Thoracic aorta (tissue), 2 donors: Measurements from ENCODE around the gene THBS3. TPM values are rescaled to one million over a fixed set of nuclear protein-coding genes. Genes with fewer than 3 reads are reported as not detected.

ENCODE experiments used
- ATAC-seq: fragments of 150-250 bp; one replicate; pipeline ENCODE4 v1.8.0; 2017; ENCODE audit warnings: low read depth; ENCODE audit not compliant: insufficient number of reproducible peaks, low FRiP score
- DNase-seq: peaks from one replicate; pipeline ENCODE4 v3.0.0-alpha.2; 2020; ENCODE audit warnings: low spot score
- H3K27ac ChIP-seq, 2 donors: fragments of 200-600 bp; sonication (generic); 1 replicate in 1 of 2; 2 replicates in 1 of 2; pipeline ENCODE4 v1.5.1; 2016; ENCODE audit warnings: mild to moderate bottlenecking in 2 of 2, moderate library complexity in 2 of 2
- H3K27me3 ChIP-seq: fragments of 200-600 bp; sonication (generic); replicated peaks from 2 replicates; pipeline ENCODE4 v1.6.0; 2016; ENCODE audit warnings: mild to moderate bottlenecking; ENCODE audit not compliant: insufficient read depth
- H3K36me3 ChIP-seq: fragments of 200-600 bp; sonication (generic); one replicate; pipeline ENCODE4 v1.5.1; 2016
- H3K4me1 ChIP-seq, 2 donors: fragments of 200-600 bp; sonication (generic); 1 replicate in 1 of 2; 2 replicates in 1 of 2; pipeline versions ENCODE4 v1.5.1 to v1.6.0; 2016; ENCODE audit warnings: low read depth in 2 of 2, mild to moderate bottlenecking in 1 of 2; ENCODE audit not compliant: control insufficient read depth in 1 of 2
- H3K4me3 ChIP-seq: fragments of 200-600 bp; sonication (generic); 2 replicates; pipeline ENCODE4 v1.5.1; 2016; ENCODE audit warnings: mild to moderate bottlenecking
- H3K9me3 ChIP-seq: fragments of 200-600 bp; sonication (generic); 2 replicates; pipeline ENCODE4 v1.5.1; 2016
- total RNA-seq, 2 donors: library from RNA; depleted of rRNA; stranded (reverse); fragments of >200 nt; gene quantifications; one replicate each; pipeline versions ENCODE4 v1.1.0 to v1.2.3, GENCODE V29; 2016
- TF ChIP-seq, protein P1 (sequence below): fragments of 200-600 bp; sonication (generic); IDR thresholded peaks from one replicate; pipeline ENCODE4 v1.5.1; 2019; ENCODE audit warnings: antibody characterized with exemption

The THBS3 gene
- total RNA-seq, 2 donors from 2014 or later: 45.3 to 81.6 TPM

DNA sequence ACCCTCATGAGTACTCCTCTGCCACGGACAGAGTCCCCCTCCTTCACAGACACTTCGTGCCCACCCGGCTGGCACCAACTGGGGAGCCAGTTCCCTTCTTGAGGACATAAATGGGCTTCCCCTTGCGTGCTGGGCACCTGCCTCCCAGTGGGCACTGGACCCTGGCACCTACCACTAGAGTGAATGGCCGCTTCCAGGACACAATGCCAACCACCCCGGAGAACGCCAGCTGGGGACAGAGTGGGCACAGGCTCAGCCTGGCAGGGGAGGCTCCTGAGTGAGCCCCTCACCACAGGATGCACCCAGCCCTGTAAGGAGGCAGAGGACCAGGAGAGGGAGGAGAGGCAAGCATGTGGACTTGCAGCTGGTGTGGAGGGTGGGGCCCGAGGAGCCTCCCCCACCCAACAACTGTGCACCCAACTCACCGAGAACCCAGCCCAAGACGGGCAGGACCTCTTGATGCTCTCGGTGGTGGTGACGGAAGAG is 46.6 kb upstream of the THBS3 start:
- Histone ChIP-seq H3K4me1 (peaks cover 16 to 41% of the 10 kb centered on the region in 2 donors), H3K4me3 (peak overlapping the region; percentile 77), H3K27me3 (no peaks in the 10 kb centered on the region), H3K27ac (peak overlapping the region; percentile 83 to 97), H3K9me3 (no peaks in the 10 kb centered on the region), H3K36me3 (peaks cover 10% of the 10 kb centered on the region)
- DNase-seq: no peak
- ATAC-seq: no peak
- TF ChIP-seq, protein P1, sequence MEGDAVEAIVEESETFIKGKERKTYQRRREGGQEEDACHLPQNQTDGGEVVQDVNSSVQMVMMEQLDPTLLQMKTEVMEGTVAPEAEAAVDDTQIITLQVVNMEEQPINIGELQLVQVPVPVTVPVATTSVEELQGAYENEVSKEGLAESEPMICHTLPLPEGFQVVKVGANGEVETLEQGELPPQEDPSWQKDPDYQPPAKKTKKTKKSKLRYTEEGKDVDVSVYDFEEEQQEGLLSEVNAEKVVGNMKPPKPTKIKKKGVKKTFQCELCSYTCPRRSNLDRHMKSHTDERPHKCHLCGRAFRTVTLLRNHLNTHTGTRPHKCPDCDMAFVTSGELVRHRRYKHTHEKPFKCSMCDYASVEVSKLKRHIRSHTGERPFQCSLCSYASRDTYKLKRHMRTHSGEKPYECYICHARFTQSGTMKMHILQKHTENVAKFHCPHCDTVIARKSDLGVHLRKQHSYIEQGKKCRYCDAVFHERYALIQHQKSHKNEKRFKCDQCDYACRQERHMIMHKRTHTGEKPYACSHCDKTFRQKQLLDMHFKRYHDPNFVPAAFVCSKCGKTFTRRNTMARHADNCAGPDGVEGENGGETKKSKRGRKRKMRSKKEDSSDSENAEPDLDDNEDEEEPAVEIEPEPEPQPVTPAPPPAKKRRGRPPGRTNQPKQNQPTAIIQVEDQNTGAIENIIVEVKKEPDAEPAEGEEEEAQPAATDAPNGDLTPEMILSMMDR: no peak

DNA sequence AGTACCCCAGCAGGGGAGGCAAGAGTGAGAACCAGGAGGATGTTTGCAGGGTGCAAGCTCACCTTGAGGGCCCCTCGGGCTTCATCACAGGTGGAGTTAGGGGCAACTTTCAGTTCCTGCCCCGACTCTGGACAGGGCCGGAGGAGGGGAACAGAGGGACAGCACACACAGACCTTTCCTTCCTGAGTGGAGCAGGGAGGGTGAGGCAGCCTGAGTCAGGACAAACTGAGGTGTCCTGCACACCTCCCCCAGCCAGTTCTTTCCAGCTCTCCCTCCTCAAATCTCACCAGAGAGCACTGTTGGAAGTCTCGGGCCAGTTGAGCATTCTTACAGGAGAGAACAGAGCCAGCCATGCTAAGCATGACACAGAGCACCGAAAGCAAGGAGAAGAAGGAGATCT is 46.1 kb upstream of the THBS3 start:
- Histone ChIP-seq H3K4me1 (peaks cover 16 to 41% of the 10 kb centered on the region in 2 donors), H3K27me3 (no peaks in the 10 kb centered on the region), H3K36me3 (peaks cover 10% of the 10 kb centered on the region), H3K9me3 (no peaks in the 10 kb centered on the region), H3K4me3 (peak overlapping the region; percentile 77), H3K27ac (peak overlapping the region in 1 of 2 donors; percentile 83)
- DNase-seq (no peak), ATAC-seq (no peak)
- TF ChIP-seq, protein P1: no peak

DNA sequence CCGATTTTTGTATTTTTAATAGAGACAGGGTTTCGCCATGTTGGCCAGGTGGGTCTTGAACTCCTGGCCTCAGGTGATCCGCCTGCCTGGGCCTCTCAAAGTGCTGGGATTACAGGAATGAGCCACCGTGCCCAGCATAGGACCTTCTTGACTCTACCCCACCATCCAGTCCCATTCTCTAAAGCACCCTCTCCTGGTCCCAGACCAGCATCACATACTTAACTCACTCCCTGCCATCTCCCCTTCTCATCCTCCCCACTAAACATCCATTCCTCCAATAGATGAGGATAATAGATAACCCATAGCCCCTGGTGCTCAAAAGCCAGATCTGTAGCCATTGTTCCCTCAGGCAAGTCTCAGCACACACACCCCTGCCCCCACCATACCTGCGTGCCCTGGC is 45.5 kb upstream of the THBS3 start:
- Histone ChIP-seq H3K9me3 (no peaks in the 10 kb centered on the region), H3K27me3 (no peaks in the 10 kb centered on the region), H3K4me3 (peak overlapping the region; percentile 77), H3K4me1 (peaks cover 16 to 41% of the 10 kb centered on the region in 2 donors), H3K27ac (no peak overlapping the region), H3K36me3 (peaks cover 6% of the 10 kb centered on the region)
- TF ChIP-seq, protein P1: no peak
- ATAC-seq (no peak), DNase-seq (no peak)

DNA sequence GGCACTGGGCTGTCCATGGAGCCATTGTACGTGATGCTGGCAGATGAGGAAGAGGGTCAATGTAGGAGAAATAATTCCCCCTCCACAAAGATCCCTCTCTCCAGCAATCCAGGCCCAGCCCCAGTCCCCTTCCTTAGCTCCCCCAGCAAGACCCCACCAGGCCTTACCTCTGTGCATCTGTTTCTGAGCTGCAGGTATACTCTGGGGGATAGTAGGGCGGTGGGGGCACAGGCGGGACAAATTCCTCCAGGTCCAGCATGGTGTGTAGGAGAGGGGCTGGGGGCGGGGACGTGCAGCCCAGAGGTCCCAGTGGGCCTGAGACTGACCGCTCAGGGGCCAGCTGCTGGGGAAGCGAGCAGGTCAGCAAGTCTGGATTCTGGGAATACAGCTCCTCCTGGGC is 43.9 kb upstream of the THBS3 start:
- DNase-seq (no peak), ATAC-seq (no peak)
- Histone ChIP-seq H3K27me3 (no peaks in the 10 kb centered on the region), H3K4me1 (peaks cover 16 to 40% of the 10 kb centered on the region in 2 donors), H3K27ac (peak overlapping the region in 1 of 2 donors; percentile 16), H3K4me3 (no peak overlapping the region), H3K9me3 (no peaks in the 10 kb centered on the region), H3K36me3 (peaks cover 4% of the 10 kb centered on the region)
- TF ChIP-seq, protein P1: no peak

DNA sequence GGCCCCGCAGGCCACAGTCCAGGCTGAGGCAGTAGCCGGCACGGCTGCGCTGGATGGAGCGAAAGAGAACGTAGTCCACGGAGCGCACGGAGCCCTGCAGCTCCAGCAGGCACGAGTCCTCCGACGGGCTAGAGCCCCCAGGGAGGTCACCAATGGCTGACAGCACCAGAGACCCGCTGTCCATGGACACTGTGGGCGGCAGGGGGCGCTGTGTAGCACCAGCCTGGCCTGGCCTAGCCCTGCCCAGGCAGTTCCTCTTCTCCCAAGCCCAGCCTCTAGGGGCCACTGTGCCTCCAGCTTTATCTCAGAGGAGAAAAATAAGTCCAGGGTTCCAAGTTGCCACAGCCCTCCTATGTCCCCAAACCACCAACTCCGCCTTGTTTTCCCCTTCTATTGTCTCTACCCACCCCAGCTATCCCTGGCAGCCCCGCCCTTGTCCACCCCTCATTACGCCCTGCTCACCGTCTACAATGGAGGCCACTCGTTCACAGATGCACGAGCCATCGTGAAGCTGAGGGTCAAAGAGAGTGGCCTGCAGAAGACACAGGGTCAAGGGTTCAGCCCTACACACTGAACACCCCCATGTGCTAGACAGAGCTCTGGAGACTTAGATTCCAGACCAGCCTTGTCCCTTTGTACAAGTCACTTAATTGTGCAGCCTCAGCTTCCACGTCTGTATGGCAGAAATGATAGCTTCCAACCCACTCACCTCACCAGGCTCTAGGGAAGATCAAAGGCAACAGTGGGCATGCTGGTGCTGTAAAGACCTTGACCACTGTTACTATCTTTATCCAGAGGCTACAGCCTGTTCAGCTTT is 43.1 kb upstream of the THBS3 start:
- TF ChIP-seq, protein P1: peak; percentile 99
- H3K4me1 ChIP-seq: peaks cover 16 to 33% of the 10 kb centered on the region in 2 donors
- H3K27me3 ChIP-seq: no peaks in the 10 kb centered on the region
- H3K4me3 ChIP-seq: peak overlapping the region; percentile 58
- peaks cover 4% of the 10 kb centered on the region for H3K36me3 ChIP-seq
- peak; percentile 76 for DNase-seq
- H3K27ac ChIP-seq: peak overlapping the region; percentile 16 to 43
- H3K9me3 ChIP-seq: no peaks in the 10 kb centered on the region
- ATAC-seq: peak; percentile 37
